GM12874 (cell line): Measurements from ENCODE around the gene AGPAT4.

ENCODE experiments used
- TF ChIP-seq, protein P1 (sequence below): IDR thresholded peaks from 2 replicates; pipeline ENCODE4 v1.5.1; 2011; ENCODE audit warnings: low read depth, mild to moderate bottlenecking, control low read depth, low read length, moderate library complexity; ENCODE audit not compliant: insufficient read depth

Gene AGPAT4

DNA sequence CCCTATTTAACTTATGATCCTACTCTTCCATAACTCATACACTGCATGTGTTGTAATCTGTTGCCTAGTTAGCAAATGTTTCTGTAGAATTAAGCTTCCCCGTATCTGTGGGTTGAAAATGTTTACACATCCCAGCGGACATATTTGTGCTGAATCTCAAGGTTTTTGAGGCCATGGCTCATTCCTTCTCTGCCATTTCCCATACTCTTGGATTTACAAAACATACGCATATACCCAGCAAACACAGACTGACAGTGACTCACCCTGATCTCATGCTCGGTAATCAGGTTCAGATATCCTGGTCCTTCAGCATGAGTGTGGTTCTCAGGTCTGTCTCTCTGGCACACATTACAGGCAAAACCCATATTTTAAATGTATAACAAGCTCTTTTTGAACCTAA, 58.7 kb downstream of the AGPAT4 start:
- TF ChIP-seq, protein P1, sequence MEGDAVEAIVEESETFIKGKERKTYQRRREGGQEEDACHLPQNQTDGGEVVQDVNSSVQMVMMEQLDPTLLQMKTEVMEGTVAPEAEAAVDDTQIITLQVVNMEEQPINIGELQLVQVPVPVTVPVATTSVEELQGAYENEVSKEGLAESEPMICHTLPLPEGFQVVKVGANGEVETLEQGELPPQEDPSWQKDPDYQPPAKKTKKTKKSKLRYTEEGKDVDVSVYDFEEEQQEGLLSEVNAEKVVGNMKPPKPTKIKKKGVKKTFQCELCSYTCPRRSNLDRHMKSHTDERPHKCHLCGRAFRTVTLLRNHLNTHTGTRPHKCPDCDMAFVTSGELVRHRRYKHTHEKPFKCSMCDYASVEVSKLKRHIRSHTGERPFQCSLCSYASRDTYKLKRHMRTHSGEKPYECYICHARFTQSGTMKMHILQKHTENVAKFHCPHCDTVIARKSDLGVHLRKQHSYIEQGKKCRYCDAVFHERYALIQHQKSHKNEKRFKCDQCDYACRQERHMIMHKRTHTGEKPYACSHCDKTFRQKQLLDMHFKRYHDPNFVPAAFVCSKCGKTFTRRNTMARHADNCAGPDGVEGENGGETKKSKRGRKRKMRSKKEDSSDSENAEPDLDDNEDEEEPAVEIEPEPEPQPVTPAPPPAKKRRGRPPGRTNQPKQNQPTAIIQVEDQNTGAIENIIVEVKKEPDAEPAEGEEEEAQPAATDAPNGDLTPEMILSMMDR = no peak

DNA sequence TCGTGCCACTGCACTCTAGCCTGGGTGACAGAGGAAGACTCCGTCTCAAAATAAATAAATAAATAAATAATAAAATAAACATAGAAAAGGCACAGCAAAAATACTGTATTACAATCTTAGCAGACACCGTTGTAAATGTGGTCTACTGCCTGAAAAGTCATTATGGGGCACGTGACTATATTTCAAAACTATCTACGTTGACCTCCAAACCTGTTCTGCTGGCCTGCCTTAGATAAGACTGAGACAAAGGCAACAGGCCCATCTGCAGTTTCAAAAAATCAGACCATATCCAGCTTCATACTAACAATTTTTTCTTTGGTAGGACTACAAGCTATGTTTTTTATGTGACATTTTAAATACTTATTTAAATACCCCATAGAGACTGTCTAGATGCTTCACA, 59.1 kb downstream of the AGPAT4 start:
- TF ChIP-seq, protein P1 = no peak

DNA sequence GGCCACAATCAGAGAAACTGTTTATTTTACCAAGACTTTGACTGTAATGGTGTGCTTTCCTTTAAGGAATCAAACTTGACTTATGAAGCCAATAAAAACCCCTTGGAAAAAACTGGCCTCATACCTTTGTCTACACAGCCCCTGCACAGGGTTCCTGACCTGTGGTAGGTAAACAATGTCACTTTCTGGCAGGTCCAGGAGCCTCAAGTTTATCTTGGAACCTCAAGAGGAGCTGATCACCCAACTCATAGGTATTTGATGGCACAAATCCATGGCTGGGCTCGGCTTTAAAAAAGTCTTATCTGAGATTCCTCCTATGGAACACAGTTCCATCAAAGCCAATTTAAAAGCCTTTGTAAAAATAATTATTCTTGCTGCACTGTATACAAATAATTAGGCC, 61.0 kb downstream of the AGPAT4 start:
- TF ChIP-seq, protein P1 = no peak

DNA sequence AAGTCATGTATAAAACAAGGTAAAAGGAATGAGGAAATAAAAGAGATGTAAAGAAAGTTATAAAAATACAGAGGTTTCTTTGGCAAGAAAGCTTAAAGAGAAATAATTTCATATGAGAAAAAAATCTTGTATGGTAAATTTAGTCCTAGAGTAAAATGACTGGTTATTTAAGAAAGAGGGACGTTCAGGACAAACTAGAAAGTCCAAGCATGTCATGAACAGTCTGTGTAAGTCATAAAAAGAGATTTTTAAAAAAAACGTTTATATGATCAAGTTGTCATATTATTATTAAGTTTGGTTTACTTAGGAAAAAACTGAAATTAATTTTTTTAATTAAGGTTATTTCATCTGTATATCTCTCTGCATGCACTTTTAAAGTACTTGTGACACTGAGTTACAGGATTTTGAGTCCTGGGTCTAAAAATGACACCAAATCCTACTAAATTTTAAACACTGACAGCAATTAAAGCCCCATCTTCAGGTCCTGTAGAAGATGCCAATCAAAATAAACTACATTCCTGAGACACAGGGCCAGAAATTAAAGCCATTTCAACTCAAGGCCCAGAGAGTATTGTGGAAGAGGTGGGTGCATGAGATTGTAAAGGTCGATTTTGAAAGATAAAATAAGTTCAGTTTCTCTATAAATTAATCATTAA, 62.4 kb downstream of the AGPAT4 start:
- TF ChIP-seq, protein P1 = no peak

DNA sequence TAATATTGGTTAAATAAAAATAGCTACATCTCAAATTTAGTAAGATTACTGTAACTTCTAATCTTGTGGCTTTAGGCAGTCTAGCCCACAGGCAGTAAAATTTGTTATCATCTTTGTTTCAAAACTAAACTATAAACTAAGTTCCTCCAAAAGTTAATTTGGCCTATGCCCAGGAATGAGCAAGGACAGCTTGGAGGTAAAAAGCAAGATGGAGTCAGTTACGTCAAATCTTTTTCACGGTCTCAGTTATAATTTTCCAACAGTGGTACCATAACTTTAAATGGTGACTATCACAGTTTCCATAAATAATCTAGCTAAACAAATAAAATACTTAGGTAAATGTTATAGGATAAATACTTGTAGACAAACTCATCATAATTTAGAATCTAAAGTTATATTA, 63.0 kb downstream of the AGPAT4 start:
- TF ChIP-seq, protein P1 = no peak

DNA sequence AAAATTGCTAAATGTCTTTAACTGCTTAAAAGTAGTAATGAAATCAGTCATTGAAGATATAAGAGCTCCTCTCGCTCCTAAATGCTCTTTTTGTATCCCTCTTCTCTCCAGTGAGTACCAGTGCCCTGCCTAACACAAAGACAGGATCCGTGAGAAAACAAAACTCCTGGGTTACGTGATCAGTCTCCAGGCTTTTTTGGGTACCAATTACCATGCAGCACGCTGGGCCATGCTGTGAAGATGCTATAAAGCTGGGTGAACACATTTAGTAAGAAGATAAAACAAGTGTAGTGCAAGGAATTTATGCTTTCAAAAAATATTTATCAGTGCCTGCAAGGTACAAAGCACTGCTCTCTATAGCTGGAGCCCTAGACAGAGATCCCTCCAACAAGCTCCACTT, 66.7 kb downstream of the AGPAT4 start:
- TF ChIP-seq, protein P1 = no peak

DNA sequence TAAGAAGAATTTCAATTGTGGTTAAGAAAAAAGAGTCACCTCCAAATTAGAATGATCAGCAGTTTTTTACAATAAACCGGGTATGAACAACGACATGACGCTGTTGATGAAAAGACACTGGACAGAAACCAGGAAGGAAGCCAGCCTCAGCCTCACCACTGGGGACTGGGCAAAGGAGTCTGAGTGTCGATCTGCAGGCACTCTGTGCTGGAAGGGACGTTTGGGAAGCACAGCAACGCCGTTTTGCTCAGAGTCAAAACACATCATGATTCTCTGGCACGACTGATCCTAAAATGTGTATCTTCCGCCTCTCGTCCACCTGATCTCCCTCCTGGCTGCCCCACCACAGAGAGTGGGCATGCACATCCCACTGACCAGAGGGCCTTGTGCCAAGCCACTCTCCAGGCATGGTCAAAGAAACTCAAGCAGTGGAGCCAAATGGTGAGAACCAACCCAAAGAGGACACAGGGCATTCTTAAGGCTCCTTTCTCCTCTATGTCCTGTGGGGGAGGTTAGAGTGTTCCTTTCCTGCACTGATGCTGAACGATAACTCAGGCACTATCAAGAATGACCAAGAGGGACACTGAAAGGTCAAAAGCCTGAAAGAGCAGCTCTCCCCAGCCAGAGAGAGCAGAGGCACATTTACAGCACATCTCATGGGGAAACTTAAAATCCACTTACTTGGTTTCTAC, 68.8 kb downstream of the AGPAT4 start:
- TF ChIP-seq, protein P1 = no peak
